GM19455 (cell line): ENCODE results near the gene GBF1.

ENCODE experiments used
- ATAC-seq: cut with Tn5 transposase; IDR thresholded peaks from one replicate; pipeline ENCODE4 v1.9.1; 2021; ENCODE audit not compliant: unreplicated experiment

Gene GBF1

GRCh38 chr10:102342458-102342857, 97.1 kb downstream of the GBF1 start:
- no peak for ATAC-seq

DNA sequence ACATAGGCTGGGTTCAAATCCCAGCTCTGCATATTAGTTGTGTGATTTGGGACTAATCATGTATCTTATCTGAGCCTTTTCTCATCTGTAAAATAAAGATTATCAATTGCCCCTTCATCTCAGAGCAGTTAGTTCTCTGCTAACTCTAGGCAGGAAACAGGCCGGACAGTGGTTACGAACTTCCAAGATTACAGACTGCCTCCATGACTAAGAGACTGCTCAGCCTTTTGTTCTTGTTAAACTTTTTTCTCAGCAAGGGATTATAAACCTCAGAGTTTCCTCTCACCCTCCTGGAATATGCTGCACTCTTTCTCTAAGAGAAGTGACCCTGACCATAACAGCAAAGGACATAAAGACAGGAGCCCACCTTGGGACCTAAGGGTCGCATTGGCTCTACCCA, 97.6 kb downstream of the GBF1 start:
- ATAC-seq = no peak

- ATAC-seq = no peak
Observed at GRCh38 chr10:102344067-102344466, 98.7 kb downstream of the GBF1 start.

GRCh38 chr10:102347236-102347828, 102.0 kb downstream of the GBF1 start:
- no peak for ATAC-seq

- ATAC-seq = no peak
Observed at GRCh38 chr10:102352066-102352715, 106.9 kb downstream of the GBF1 start.

DNA sequence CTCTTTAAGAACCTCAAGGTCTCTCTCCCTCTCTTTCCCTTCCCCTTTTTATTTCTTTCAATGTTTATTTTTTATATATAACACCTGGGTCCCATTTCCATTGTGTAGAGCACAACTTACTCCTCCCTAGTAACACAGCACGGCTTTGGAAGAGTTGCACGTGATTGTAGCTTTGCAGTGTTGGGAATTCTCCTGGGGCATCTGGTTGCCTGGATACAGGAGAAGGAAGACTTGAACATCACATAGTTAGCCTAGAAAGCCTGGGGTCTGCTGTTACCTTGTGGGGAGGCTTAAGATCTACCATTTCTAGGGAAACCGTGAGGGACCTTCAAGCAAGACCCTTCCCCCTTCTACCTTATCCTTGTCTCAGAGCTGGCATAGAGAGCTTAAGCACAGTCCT, 109.1 kb downstream of the GBF1 start:
- ATAC-seq = no peak

GRCh38 chr10:102358712-102359382, 113.5 kb downstream of the GBF1 start:
- no peak for ATAC-seq

- no peak for ATAC-seq
Observed at GRCh38 chr10:102367441-102367840, 122.1 kb downstream of the GBF1 start.

GRCh38 chr10:102368077-102368476, 122.7 kb downstream of the GBF1 start:
- no peak for ATAC-seq

- ATAC-seq = no peak
Observed at GRCh38 chr10:102371295-102371694, 126.0 kb downstream of the GBF1 start.

GRCh38 chr10:102375250-102375649, 129.9 kb downstream of the GBF1 start:
- no peak for ATAC-seq

- ATAC-seq = no peak
Observed at GRCh38 chr10:102375867-102376266, 130.5 kb downstream of the GBF1 start.

- no peak for ATAC-seq
Observed at GRCh38 chr10:102376901-102377300, 131.6 kb downstream of the GBF1 start.

GRCh38 chr10:102379383-102379782, 134.1 kb downstream of the GBF1 start:
- no peak for ATAC-seq

DNA sequence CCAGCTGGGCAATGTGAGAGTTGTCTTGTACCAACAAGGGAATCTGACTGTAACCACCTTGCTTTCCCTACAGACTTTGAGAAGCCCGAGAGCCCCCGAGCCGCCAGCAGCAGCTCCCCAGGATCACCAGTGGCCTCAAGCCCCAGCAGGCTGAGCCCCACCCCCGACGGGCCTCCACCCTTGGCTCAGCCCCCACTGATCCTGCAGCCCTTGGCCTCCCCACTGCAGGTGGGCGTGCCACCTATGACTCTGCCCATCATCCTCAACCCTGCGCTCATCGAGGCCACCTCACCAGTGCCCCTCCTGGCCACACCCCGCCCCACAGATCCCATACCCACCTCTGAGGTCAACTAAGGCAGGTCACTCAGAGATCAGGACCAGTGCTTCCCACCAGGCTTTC, 136.7 kb downstream of the GBF1 start:
- ATAC-seq = no peak

- ATAC-seq = no peak
Observed at GRCh38 chr10:102382871-102383270, 137.5 kb downstream of the GBF1 start.

DNA sequence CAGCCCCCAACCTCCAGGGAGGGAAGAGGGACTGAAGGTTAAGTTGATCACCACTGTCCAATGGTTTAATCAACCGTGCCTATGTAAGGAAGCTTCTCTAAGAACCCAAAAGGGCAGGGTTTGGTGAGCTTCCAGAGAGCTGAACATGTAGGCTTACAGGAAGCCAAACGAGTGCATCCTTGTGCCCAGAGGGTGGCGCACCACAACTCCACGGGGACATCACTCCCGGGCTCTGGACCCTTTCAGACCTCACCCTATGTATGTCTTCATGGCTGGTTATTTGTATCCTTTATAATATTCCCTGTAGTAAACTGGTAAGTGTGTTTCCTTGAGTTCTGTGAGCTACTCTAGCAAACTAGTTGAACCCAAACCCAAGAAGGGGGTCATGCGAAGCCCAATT, 138.7 kb downstream of the GBF1 start:
- ATAC-seq = no peak

GRCh38 chr10:102384606-102385429, 139.5 kb downstream of the GBF1 start:
- ATAC-seq = no peak

GRCh38 chr10:102389894-102390293, 144.6 kb downstream of the GBF1 start:
- ATAC-seq = no peak

DNA sequence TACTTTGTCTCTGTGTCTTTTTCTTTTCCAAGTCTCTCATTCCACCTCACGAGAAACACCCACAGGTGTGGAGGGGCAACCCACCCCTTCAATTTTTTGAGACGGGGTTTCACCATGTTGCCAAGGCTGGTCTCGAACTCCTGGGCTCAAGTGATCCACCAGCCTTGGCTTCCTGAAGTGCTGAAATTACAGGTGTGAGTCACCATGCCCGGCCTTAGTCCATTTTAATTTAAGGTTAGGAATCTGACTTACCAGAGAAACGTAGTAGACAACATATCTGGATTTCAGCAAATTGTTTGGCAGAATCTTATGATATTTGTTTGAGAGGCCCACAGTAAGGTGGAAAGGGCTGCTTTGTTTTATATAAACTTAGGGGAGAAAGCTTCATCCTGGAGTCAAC, 147.0 kb downstream of the GBF1 start:
- no peak for ATAC-seq

- no peak for ATAC-seq
Observed at GRCh38 chr10:102393411-102394078, 148.2 kb downstream of the GBF1 start.
